H1 (cell line): ENCODE measurements around the gene CLDN7.

Source experiments
- CBX5 ChIP-seq: fragments of 300-800, 300-1000 bp; sonication (generic); IDR thresholded peaks from 2 replicates; pipeline ENCODE4 v1.7.1; 2016; ENCODE audit warnings: antibody characterized with exemption, low read length, low read depth
- RBBP5 ChIP-seq: IDR thresholded peaks from 2 replicates; pipeline ENCODE4 v1.7.1; 2012; ENCODE audit warnings: low read depth, mild to moderate bottlenecking, inconsistent platforms, low read length, moderate library complexity, borderline replicate concordance
- YY1 ChIP-seq: IDR thresholded peaks from 2 replicates; pipeline ENCODE4 v1.6.1; 2011; ENCODE audit warnings: low read depth, mild to moderate bottlenecking, low read length
- TF ChIP-seq, protein P1 (sequence below), 3 experiments: IDR thresholded peaks; 1 replicate in 2 of 3; 2 replicates in 1 of 3; pipeline versions ENCODE4 v1.5.1 to v1.6.1; 2011; ENCODE audit warnings: low read length in 3 of 3, mild to moderate bottlenecking in 3 of 3, inconsistent platforms in 2 of 3, low read depth in 1 of 3, moderate library complexity in 1 of 3; ENCODE audit not compliant: insufficient read depth in 1 of 3; ENCODE audit errors: control extremely low read depth in 1 of 3
- TF ChIP-seq, protein P2 (sequence below): IDR thresholded peaks from 2 replicates; pipeline ENCODE4 v1.6.1; 2011; ENCODE audit warnings: low read length, improper control_type of control experiment

DNA sequence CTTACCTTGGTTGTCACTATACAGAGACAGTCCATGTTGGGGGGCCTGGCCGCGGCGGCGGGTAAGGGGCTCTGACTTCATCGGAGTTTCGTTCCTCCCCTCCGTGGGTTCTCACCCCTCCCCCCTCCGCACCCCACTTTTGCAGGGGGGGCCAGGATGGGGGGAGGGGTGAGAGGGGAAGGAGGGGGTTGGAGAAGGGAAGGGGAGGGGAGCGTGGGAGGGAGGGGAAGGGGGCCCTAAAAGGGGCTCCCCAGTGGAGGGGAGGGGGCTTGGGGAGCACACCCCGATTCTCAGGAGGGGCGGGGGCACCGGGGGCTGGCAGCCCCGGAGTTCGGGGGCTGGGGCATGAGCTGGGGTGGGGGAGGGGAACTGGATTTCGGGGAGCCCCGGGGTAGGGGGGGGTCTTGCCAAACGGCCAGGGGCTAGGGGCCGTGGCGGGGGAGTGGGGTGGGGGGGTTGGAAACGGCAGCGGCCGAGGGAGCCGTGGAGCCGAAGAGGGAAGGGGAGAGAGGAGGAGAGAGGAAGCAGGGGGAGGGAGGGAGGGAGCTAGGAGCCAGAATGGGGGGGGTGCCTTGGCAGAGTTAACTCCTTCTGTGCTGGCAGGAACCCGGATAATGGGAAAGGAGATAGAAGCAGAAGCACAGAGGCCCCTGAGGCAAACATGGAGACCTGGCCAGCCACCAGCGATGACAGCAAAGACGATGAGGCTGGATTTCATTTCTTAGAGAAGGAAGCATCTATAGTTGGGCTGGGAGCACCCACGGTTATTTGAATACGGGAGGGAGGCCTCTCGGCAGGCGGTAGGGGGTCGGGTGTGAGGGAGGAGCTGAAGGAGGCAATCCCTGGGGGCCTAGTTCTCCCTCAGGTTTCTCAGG is 44.9 kb downstream of the CLDN7 start:
- TF ChIP-seq, protein P1, sequence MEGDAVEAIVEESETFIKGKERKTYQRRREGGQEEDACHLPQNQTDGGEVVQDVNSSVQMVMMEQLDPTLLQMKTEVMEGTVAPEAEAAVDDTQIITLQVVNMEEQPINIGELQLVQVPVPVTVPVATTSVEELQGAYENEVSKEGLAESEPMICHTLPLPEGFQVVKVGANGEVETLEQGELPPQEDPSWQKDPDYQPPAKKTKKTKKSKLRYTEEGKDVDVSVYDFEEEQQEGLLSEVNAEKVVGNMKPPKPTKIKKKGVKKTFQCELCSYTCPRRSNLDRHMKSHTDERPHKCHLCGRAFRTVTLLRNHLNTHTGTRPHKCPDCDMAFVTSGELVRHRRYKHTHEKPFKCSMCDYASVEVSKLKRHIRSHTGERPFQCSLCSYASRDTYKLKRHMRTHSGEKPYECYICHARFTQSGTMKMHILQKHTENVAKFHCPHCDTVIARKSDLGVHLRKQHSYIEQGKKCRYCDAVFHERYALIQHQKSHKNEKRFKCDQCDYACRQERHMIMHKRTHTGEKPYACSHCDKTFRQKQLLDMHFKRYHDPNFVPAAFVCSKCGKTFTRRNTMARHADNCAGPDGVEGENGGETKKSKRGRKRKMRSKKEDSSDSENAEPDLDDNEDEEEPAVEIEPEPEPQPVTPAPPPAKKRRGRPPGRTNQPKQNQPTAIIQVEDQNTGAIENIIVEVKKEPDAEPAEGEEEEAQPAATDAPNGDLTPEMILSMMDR (IDR thresholded peaks at IDR 0.05; ENCODE audit: control extremely low read depth in 1 of 3, insufficient read depth in 1 of 3, low read depth in 1 of 3, low read length in 3 of 3): no peak
- TF ChIP-seq CBX5 (no peak), YY1 (no peak), RBBP5 (no peak)
- TF ChIP-seq, protein P2, sequence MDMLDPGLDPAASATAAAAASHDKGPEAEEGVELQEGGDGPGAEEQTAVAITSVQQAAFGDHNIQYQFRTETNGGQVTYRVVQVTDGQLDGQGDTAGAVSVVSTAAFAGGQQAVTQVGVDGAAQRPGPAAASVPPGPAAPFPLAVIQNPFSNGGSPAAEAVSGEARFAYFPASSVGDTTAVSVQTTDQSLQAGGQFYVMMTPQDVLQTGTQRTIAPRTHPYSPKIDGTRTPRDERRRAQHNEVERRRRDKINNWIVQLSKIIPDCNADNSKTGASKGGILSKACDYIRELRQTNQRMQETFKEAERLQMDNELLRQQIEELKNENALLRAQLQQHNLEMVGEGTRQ: no peak
